Panc1 (cell line): ENCODE measurements around the gene CYP4F2. TPM values are rescaled to one million over a fixed set of nuclear protein-coding genes. Genes with fewer than 3 reads are reported as not detected.

Experiments used
- total RNA-seq: library from RNA; stranded (reverse); gene quantifications from one replicate; pipeline ENCODE4 v1.2.1, GENCODE V29; 2021; ENCODE audit not compliant: unreplicated experiment

Gene CYP4F2
- total RNA-seq, 1 experiment from 2014 or later, result 0.21 TPM

Other genes with a start within 250 kb of the CYP4F2 start
- gene CYP4F12, start 225.0 kb downstream of the CYP4F2 start, total RNA-seq, result 1.7 TPM
- not detected for gene OR10H2, start 170.1 kb downstream of the CYP4F2 start, total RNA-seq
- gene OR10H3, start 160.1 kb downstream of the CYP4F2 start, total RNA-seq, result not detected
- not detected for gene OR10H5, start 110.4 kb downstream of the CYP4F2 start, total RNA-seq
- gene OR10H1, start 82.4 kb downstream of the CYP4F2 start, total RNA-seq, result not detected
- gene CYP4F11, start 36.5 kb upstream of the CYP4F2 start, total RNA-seq, result 0.21 TPM
- not detected for gene OR10H4, start 50.9 kb upstream of the CYP4F2 start, total RNA-seq
- gene TPM4, start 178.4 kb upstream of the CYP4F2 start, total RNA-seq, result 165 TPM
- 75.8 TPM for gene RAB8A, start 213.8 kb upstream of the CYP4F2 start, total RNA-seq
- gene HSH2D, start 245.6 kb upstream of the CYP4F2 start, total RNA-seq, result not detected